GM18909 (cell line): ENCODE measurements around the gene ALDOC.

ENCODE experiments used
- ATAC-seq: cut with Tn5 transposase; IDR thresholded peaks from one replicate; pipeline ENCODE4 v1.9.1; 2021; ENCODE audit warnings: mild to moderate bottlenecking; ENCODE audit not compliant: unreplicated experiment, poor library complexity

The ALDOC gene

GRCh38 chr17:28534740-28535375 is 41.8 kb downstream of the ALDOC start:
- no peak for ATAC-seq

GRCh38 chr17:28533091-28533807 is 43.4 kb downstream of the ALDOC start:
- no peak for ATAC-seq

GRCh38 chr17:28532050-28532960 is 44.4 kb downstream of the ALDOC start:
- ATAC-seq, result no peak

DNA sequence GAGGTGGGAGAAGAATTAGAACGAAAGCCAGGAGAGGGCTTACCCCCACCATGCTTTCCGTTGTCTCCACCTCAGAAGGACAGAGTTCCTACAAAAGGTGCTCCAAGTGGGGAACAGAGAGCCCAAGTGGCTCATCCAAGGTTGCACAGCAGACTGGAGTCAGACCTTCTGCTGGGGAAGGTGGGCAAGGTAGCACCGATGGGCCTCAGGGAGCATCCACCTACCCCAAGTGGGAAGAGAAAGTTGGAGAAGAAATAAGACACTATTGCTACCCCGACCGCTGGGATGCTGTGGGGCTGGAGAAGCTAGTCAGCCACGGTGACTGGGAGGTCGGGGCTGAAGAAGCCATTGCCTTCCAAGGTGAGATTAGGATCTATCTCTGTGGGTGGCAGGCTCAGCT is 45.8 kb downstream of the ALDOC start:
- no peak for ATAC-seq

- no peak for ATAC-seq
Measured at GRCh38 chr17:28530250-28530649, 46.4 kb downstream of the ALDOC start.

DNA sequence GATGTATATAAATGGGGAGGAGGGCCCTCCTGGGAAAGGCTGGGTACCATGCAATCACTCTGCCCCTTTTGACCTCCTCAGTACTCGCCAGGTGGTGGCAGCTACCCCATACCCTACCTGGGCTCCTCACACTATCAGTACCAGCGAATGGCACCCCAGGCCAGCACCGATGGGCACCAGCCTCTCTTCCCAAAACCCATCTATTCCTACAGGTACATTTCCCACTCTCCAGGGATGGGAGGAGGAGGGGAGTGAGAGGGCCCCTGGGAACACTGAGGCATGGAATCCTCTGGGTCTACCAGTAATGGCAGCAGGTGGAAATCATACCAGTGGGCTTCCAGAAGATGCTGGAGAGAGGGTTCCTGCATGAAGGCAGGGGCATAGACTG is 47.7 kb downstream of the ALDOC start:
- ATAC-seq, result no peak

GRCh38 chr17:28528327-28529012 is 48.2 kb downstream of the ALDOC start:
- no peak for ATAC-seq

- ATAC-seq, result no peak
Measured at GRCh38 chr17:28527859-28528258, 48.8 kb downstream of the ALDOC start.

DNA sequence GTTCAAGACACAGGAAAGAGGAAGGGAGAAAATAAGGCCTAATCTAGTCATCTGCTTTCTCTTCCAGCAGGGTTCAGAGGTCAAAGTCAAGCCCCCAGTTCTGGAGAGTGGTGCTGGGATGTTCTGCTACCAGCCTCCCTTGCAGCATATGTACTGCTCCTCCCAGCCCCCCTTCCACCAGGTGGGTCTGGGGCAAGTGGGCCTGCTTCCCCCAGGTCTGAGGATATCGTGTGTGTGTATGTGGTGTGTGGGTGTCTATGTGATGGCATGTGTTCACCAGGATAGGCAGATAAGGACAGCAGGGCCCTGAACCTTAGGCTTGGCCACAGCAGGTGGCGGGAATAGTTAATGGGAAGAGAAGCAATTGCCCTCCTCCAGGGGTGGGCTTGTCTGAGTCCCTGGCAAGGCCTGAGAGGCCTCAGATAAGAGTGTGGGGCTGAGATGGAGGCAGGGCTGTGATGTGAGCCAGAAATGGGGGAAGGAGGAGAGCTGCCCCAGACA is 49.5 kb downstream of the ALDOC start:
- ATAC-seq, result no peak

DNA sequence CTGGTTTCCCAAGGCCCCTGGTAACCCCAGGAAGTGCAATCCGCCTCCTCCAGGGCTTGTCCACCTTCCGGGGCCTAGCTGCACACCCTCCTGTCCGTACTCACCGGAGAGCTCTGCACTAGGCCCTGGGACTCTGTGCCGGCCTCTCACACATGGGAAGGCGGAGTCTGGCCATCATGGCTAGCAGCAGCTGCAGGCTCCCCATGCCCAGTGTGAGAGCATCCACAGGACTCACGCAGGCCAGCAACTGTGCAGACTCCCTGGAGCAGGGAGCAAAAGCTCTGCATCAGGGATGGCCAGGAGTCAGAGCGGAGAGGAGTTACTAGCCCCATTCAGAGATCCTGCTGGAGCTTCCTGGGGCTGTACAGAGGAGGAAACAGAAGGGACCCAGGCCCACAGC is 50.3 kb downstream of the ALDOC start:
- no peak for ATAC-seq

GRCh38 chr17:28524476-28525424 is 51.9 kb downstream of the ALDOC start:
- no peak for ATAC-seq

DNA sequence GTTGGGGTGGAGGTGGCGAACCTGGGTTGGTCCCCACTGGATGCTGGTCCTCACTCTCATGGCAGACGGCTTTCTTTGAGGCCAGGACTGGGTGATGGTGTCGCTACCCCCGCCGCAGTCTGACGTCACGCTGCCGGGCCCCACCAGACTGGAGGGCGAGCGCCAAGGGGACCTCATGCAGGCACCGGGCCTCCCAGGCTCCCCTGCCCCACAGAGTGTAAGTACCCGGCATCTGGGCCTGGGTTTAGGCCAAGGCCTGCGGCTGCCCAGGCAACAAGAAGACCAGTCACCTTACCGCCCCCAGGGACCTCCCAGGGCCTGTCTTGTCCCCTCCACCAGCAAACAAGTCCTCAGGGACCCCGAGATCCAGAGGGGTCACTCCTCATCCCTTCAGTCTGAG is 52.8 kb downstream of the ALDOC start:
- no peak for ATAC-seq

DNA sequence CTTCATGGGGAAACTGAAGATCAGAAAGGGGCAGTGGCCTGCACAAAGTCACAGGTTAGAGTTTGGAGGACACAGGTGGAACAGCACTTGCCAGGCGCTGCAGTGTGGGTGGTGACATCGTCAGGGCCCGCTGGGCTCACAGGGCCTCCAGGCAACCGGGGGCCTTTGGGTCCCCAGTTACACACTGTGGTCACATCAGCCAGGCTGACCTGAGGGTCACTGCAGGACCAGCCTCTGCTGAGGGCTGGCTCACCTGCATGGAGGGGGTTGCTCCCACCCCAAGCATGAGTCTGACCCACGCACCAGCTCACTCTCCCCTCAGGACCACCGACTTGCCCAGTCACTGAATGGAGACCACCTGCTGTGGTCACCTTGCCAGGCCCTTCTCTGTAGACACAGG is 53.5 kb downstream of the ALDOC start:
- ATAC-seq, result no peak
